ENCODE data around the gene RAPGEF2. TPM values are rescaled to one million over a fixed set of nuclear protein-coding genes. Genes with fewer than 3 reads are reported as not detected.

Gene RAPGEF2
- total and polyA plus RNA-seq, 2 donors (not counting 1 experiment from before 2014, with no cell fraction given), result 10.9 to 45.8 TPM

GRCh38 chr4:159071178-159071968, 31.5 kb upstream of the RAPGEF2 start:
- no peaks in the 10 kb centered on the region for H3K4me1 ChIP-seq (ENCODE audit: control insufficient read depth in 2 of 2, insufficient read depth in 2 of 2, low read length in 2 of 2)
- H3K79me2 ChIP-seq (ENCODE audit: control insufficient read depth, insufficient read depth, low read length), result no peaks in the 10 kb centered on the region
- H3K27ac Mint-ChIP-seq, result no peak overlapping the region
- DNase-seq, result no peak
- H3K27me3 ChIP-seq (replicated peaks in 1 of 4; ENCODE audit: control extremely low read depth in 1 of 4, control insufficient read depth in 3 of 4, insufficient read depth in 4 of 4, low read length in 3 of 4), result peaks cover 0 to 2% (median 0%) of the 10 kb centered on the region in 4 experiments
- no peaks in the 10 kb centered on the region for H3K27me3 Mint-ChIP-seq
- H3K4me3 ChIP-seq (ENCODE audit: control extremely low read depth in 1 of 5, extremely low read depth in 1 of 5, insufficient read depth in 1 of 5, low read depth in 2 of 5, low read length in 4 of 5), result no peak overlapping the region
- WGBS (ENCODE audit: insufficient coverage), result no CpG with 5 or more reads among the region's 1 CpG
- POLR2A ChIA-PET, result no interaction called here
- H2AFZ ChIP-seq (ENCODE audit: insufficient read depth, low read depth, low read length, poor library complexity, severe bottlenecking), result no peak overlapping the region
- intact Hi-C loops (cut with micrococcal nuclease), result loop anchor here (10.0 kb wide), 1 partner anchor 397 kb away; the partner anchor contains the start of genes C4orf46 and ETFDH
- H4K20me1 ChIP-seq (ENCODE audit: control insufficient read depth, insufficient read depth, low read length, poor library complexity, severe bottlenecking), result no peaks in the 10 kb centered on the region
- no peaks in the 10 kb centered on the region for H3K9me3 Mint-ChIP-seq (ENCODE audit: insufficient read depth)
- H3K9me3 ChIP-seq (ENCODE audit: control extremely low read depth in 1 of 3, control insufficient read depth in 2 of 3, insufficient read depth in 1 of 3, low read length in 2 of 3), result no peaks in the 10 kb centered on the region
- no peak for ATAC-seq (ENCODE audit: low read depth)
- no peaks in the 10 kb centered on the region for H3K4me1 Mint-ChIP-seq
- no peaks in the 10 kb centered on the region for H3K36me3 ChIP-seq (replicated peaks in 1 of 2; ENCODE audit: control extremely low read depth in 1 of 2, control insufficient read depth in 1 of 2, extremely low read depth in 1 of 2, insufficient read depth in 2 of 2, low read length in 1 of 2)
- TF ChIP-seq CTCF (IDR thresholded peaks at IDR 0.05) (no peak), EZH2 (IDR thresholded peaks at IDR 0.05; ENCODE audit: borderline replicate concordance, insufficient read depth, low read depth, low read length, poor library complexity, severe bottlenecking) (no peak)
- no peak overlapping the region for H3K4me2 ChIP-seq (replicated peaks; ENCODE audit: low read depth, low read length, poor library complexity, severe bottlenecking)
- H3K4me3 Mint-ChIP-seq, result no peak overlapping the region
- no peak overlapping the region for H3K9ac ChIP-seq (ENCODE audit: low read length)
- H3K27ac ChIP-seq (ENCODE audit: low read length in 2 of 2), result no peak overlapping the region
- CTCF ChIA-PET, result no interaction called here

All from B cell (primary cell).